M059J (cell line): ENCODE data around the gene DAND5. TPM values are rescaled to one million over a fixed set of nuclear protein-coding genes. Genes with fewer than 3 reads are reported as not detected.

ENCODE experiments used
- DNase-seq: peaks from one replicate; pipeline ENCODE4 v3.0.0-alpha.2; 2012; ENCODE audit warnings: low read depth
- total RNA-seq: library from RNA; depleted of rRNA; stranded (reverse); fragments of >200 nt; shearing (Covaris generic); gene quantifications from 2 replicates; pipeline ENCODE4 v1.2.3, GENCODE V29; 2014; rRNA removed

Gene DAND5
- 0.62 TPM in 1 of 2 replicates, not detected in the other for total RNA-seq

- DNase-seq: peak; percentile 51
Measured at GRCh38 chr19:12969292-12969988, at the start of gene DAND5. TSS of gene DAND5 (plus strand) at chr19:12969576. CDS start at chr19:12969661, 85 bp downstream.

- DNase-seq: no peak
Measured at GRCh38 chr19:12921047-12921446, 48.3 kb upstream of the DAND5 start.

GRCh38 chr19:12922959-12923358 is 46.4 kb upstream of the DAND5 start:
- no peak for DNase-seq

GRCh38 chr19:12924621-12925310 is 44.6 kb upstream of the DAND5 start:
- DNase-seq: no peak

- no peak for DNase-seq
Measured at GRCh38 chr19:12930002-12930645, 39.3 kb upstream of the DAND5 start.

- no peak for DNase-seq
Measured at GRCh38 chr19:12932392-12933286, 36.7 kb upstream of the DAND5 start.

DNA sequence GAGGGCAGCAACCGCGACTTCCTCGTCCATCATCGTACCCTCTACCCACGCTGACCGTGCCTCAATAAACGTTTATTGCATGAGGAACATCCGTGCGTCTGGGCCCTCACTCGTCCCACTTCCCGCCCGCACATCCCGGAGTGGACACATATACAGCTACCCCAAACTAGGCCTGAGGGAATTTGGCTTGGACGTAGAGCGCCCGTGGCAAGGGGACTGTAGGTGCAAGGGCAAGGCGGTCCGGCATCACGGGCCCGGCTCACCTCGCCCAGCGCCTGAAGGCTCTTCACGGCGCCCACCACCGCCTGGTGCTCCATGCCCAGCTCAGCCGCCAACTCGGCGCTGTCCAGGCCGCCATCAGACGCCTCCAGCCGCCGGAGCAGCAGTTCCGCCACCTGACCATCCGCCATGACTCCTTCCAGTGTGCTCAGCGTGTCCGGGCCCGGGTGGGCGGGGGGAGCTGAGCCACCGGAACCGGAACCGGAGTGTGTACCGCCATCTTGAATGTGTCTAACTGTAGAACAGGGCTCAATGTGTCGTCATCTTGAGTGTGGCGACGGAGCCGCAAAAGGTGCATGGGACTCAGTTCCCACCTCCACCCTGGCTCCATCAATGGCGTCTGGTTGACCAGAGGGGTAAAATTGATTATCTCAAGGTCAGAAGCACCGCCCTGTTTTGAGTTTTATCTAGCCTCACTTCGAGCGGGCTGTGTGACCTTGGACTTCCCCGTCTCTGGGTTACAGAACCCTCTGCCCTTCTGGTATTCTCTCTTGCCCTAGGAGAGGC is 35.9 kb upstream of the DAND5 start, which contains the start of gene FARSA:
Gene FARSA (minus strand): TSS at position 425 of the 786 bp plus-strand sequence. CDS start 15 bp downstream, at position 410.
- peak; percentile 88 for DNase-seq

- DNase-seq: no peak
Measured at GRCh38 chr19:12935071-12935470, 34.3 kb upstream of the DAND5 start.

DNA sequence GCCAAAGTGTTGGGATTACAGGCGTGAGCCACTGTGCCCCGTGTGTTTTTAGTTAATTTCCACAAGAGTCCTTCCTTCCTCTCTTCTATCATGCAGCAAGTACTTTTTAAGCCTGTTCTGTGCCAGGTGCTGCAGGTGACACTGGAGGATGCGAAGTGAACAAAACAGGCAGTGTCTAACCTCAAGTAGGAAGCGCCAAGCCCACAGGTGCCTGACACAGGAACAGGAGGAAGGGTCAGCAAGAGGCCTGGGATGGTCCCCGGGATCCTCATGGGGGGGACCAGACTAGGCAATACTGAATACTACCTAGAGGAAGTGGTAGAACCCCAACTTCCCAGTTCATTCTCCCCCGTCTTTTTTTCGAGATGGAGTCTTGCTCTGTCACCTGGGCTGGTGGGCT is 32.8 kb upstream of the DAND5 start:
- no peak for DNase-seq

GRCh38 chr19:12937093-12937926 is 32.1 kb upstream of the DAND5 start:
- peak; percentile 41 for DNase-seq

DNA sequence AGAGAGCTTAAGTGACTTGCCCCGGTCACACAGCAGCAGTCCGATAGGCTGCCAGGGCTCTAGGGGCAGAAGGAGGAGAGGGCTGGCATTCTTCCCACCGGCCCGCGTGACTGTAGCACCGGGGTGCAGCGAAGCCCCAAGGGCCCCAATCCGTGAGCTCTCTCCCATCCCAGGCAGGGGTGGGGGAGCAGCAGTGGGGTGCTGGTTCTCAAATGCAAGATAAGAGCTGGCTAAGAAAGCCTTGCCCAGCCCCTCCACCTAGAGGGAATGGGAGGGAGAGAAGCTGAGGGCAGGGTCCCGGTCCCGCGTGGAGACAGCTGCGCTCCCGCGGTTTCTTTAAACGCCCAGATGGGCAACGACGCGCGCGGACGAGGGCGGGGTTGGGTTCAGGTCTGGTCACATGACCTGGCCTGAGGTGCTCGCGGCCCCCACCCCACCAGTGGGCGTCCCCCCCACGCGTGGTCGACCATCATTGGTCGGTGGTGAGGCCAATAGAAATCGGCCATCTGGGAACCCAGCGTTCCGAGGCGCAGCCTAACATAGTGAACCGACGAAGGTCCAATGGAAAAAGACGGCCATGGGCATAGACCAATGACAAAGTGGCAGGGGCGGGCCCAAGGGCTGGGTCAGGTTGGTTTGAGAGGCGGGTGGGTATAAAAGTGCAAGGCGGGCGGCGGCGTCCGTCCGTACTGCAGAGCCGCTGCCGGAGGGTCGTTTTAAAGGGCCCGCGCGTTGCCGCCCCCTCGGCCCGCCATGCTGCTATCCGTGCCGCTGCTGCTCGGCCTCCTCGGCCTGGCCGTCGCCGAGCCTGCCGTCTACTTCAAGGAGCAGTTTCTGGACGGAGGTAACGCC is 31.2 kb upstream of the DAND5 start, which contains the start of gene CALR:
Gene CALR (plus strand): TSS at position 683 of the 852 bp plus-strand sequence. CDS start 71 bp downstream, at position 754.
- DNase-seq: peak; percentile 99

DNA sequence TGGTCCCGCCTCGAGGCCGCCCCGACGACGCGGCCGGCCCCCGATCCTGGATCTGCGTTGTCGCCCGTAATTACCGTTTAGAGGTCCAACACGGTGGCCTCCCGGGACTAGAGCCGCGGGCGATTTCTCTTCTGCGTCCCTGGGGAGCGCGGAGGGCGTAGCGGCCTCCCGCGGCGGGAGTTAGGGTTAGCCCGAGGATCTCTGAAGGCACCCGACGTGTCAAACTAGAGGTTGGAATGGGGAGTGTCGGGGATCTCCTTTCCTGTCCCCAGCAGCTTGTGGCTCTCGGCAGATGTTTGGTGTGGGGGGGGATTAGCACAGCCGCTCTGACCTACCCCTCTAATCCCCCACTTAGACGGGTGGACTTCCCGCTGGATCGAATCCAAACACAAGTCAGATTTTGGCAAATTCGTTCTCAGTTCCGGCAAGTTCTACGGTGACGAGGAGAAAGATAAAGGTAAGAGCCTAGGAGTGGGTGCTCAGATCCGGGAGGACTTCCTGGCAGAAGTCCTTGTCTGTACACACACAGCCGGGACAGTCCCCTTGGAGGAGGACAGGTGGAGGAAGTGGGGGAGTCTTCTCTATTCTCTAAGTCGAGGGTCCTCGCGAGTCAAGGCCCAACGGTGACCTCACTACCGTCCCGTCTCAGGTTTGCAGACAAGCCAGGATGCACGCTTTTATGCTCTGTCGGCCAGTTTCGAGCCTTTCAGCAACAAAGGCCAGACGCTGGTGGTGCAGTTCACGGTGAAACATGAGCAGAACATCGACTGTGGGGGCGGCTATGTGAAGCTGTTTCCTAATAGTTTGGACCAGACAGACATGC is 30.4 kb upstream of the DAND5 start:
- DNase-seq: peak; percentile 44

DNA sequence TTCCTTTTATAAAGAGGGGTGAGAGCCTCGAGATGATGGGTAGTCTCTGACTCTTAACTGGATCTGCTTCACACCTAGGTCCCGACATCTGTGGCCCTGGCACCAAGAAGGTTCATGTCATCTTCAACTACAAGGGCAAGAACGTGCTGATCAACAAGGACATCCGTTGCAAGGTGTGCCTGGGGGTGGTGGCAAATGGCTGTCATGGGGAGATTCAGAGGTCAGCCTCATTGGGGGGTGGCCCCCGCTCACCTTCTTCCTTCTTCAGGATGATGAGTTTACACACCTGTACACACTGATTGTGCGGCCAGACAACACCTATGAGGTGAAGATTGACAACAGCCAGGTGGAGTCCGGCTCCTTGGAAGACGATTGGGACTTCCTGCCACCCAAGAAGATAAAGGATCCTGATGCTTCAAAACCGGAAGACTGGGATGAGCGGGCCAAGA is 29.4 kb upstream of the DAND5 start:
- DNase-seq: no peak

DNA sequence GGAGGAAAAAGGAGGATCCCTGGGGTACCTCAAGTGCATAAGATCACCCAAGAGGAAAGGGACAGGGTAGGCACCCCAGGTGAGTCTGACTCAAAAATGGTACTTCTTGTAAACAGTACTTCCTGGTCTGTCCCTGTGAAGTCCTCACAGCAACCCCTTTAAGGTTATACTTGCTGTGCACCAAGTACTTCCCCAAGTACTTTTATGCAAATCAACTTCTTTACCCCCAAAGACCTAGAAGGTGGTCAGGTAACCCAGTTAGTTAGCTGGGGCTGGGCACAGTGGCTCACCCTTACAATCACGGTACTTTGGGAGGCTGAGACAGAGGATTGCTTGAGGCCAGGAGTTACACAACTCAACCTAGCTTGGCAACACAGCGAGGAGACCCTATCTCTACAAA is 28.5 kb upstream of the DAND5 start:
- DNase-seq: no peak

DNA sequence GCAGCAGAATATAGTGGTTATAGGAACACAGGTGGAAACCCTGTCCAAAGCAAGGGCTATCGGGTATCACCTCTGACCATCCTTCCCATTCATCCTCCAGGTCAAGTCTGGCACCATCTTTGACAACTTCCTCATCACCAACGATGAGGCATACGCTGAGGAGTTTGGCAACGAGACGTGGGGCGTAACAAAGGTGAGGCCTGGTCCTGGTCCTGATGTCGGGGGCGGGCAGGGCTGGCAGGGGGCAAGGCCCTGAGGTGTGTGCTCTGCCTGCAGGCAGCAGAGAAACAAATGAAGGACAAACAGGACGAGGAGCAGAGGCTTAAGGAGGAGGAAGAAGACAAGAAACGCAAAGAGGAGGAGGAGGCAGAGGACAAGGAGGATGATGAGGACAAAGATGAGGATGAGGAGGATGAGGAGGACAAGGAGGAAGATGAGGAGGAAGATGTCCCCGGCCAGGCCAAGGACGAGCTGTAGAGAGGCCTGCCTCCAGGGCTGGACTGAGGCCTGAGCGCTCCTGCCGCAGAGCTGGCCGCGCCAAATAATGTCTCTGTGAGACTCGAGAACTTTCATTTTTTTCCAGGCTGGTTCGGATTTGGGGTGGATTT is 25.8 kb upstream of the DAND5 start:
- DNase-seq: no peak

- DNase-seq: no peak
Measured at GRCh38 chr19:12944104-12944674, 25.2 kb upstream of the DAND5 start.
